ENCODE measurements around the gene RIMKLB. TPM values are rescaled to one million over a fixed set of nuclear protein-coding genes. Genes with fewer than 3 reads are reported as not detected.

RIMKLB gene
- total RNA-seq, 6 donors from 2014 or later, result 25.2 to 103 (median 40.1) TPM

GRCh38 chr12:8829125-8829518 is 131.3 kb downstream of the RIMKLB start:
- ATAC-seq (ENCODE audit: low FRiP score in 2 of 2), result no peak

GRCh38 chr12:8829621-8830020 is 131.8 kb downstream of the RIMKLB start:
- WGBS, 2 donors, result 91 to 96% methylated on average over 7 of the region's 7 CpGs
- H3K27me3 ChIP-seq, result no peaks in the 10 kb centered on the region
- no peak overlapping the region for H3K4me3 ChIP-seq
- no peaks in the 10 kb centered on the region for H3K36me3 ChIP-seq
- H3K27ac ChIP-seq, result no peak overlapping the region
- no peaks in the 10 kb centered on the region for H3K4me1 ChIP-seq
- TF ChIP-seq EP300 (IDR thresholded peaks at IDR 0.05) (no peak), POLR2A (IDR thresholded peaks at IDR 0.05) (no peak), POLR2AphosphoS5 (IDR thresholded peaks at IDR 0.05) (no peak), CTCF (IDR thresholded peaks at IDR 0.05) (no peak)
- ATAC-seq (ENCODE audit: low FRiP score in 2 of 2) (no peak), DNase-seq (no peak)
- H3K9me3 ChIP-seq, result no peaks in the 10 kb centered on the region

More at GRCh38 chr12:8829125-8829518, 131.3 kb downstream of the RIMKLB start:
- no peaks in the 10 kb centered on the region for H3K4me1 ChIP-seq
- no peaks in the 10 kb centered on the region for H3K9me3 ChIP-seq
- H3K27me3 ChIP-seq, result no peaks in the 10 kb centered on the region
- no peaks in the 10 kb centered on the region for H3K36me3 ChIP-seq
- WGBS, 2 donors, result 73 to 88% methylated on average over 5 of the region's 5 CpGs
- TF ChIP-seq EP300 (IDR thresholded peaks at IDR 0.05), result no peak
- no peak for TF ChIP-seq POLR2AphosphoS5 (IDR thresholded peaks at IDR 0.05)
- no peak for TF ChIP-seq CTCF (IDR thresholded peaks at IDR 0.05)
- TF ChIP-seq POLR2A (IDR thresholded peaks at IDR 0.05), result no peak
- H3K4me3 ChIP-seq, result no peak overlapping the region
- no peak for DNase-seq
- no peak overlapping the region for H3K27ac ChIP-seq

- no peaks in the 10 kb centered on the region for H3K4me1 ChIP-seq
- no peaks in the 10 kb centered on the region for H3K9me3 ChIP-seq
- 88 to 91% methylated on average over 9 of the region's 9 CpGs for WGBS, 2 donors
- H3K4me3 ChIP-seq, result no peak overlapping the region
- no peak for TF ChIP-seq POLR2AphosphoS5 (IDR thresholded peaks at IDR 0.05)
- no peak for TF ChIP-seq EP300 (IDR thresholded peaks at IDR 0.05)
- ATAC-seq (ENCODE audit: low FRiP score in 2 of 2) (no peak), DNase-seq (no peak)
- no peak overlapping the region for H3K27ac ChIP-seq
- no peaks in the 10 kb centered on the region for H3K36me3 ChIP-seq
- H3K27me3 ChIP-seq, result no peaks in the 10 kb centered on the region
Measured at GRCh38 chr12:8831116-8831515, 133.3 kb downstream of the RIMKLB start.

- no peak for ATAC-seq (ENCODE audit: low FRiP score in 2 of 2)
- H3K27ac ChIP-seq, result no peak overlapping the region
- H3K36me3 ChIP-seq, result no peaks in the 10 kb centered on the region
- no peaks in the 10 kb centered on the region for H3K4me1 ChIP-seq
- H3K9me3 ChIP-seq, result no peaks in the 10 kb centered on the region
- H3K27me3 ChIP-seq, result no peaks in the 10 kb centered on the region
- no peak for DNase-seq
- TF ChIP-seq EP300 (IDR thresholded peaks at IDR 0.05), result no peak
- TF ChIP-seq CTCF (IDR thresholded peaks at IDR 0.05), result no peak
- TF ChIP-seq POLR2AphosphoS5 (IDR thresholded peaks at IDR 0.05), result no peak
- TF ChIP-seq POLR2A (IDR thresholded peaks at IDR 0.05), result no peak
- WGBS, 2 donors, result 78 to 87% methylated on average over 6 of the region's 6 CpGs
- no peak overlapping the region for H3K4me3 ChIP-seq
Measured at GRCh38 chr12:8832500-8832899, 134.7 kb downstream of the RIMKLB start.

Other genes with a start within 250 kb of the RIMKLB start
- under 1 TPM in 4 of 6 donors, not detected in 2; 0.49 to 0.98 (median 0.77) TPM for gene CLEC6A, start 242.0 kb upstream of the RIMKLB start, total RNA-seq
- gene CLEC4D, start 184.5 kb upstream of the RIMKLB start, total RNA-seq, result 1 to 10 TPM in 5 of 6 donors, not detected in 1; 1.2 to 4.0 (median 3.2) TPM
- 10 to 100 TPM in 5 of 6 donors, 1 to 10 TPM in 1; 3.0 to 30.8 (median 16.3) TPM for gene CLEC4E, start 157.1 kb upstream of the RIMKLB start, total RNA-seq
- gene AICDA, start 85.1 kb upstream of the RIMKLB start, total RNA-seq, result 1 to 10 TPM in 1 of 6 donors, under 1 TPM in 1, not detected in 4; 0.74 to 1.3 TPM
- gene MFAP5, start 35.2 kb upstream of the RIMKLB start, total RNA-seq, result 100 to 1,000 TPM in 1 of 6 donors, 10 to 100 TPM in 1, 1 to 10 TPM in 4; 2.1 to 102 (median 8.5) TPM
- under 1 TPM in 2 of 6 donors, not detected in 4; 0.13 to 0.15 TPM for gene A2ML1, start 124.6 kb downstream of the RIMKLB start, total RNA-seq
- 10 to 100 TPM; 23.2 to 60.8 (median 32.1) TPM for gene PHC1, start 216.5 kb downstream of the RIMKLB start, total RNA-seq

Data from upper lobe of left lung (tissue), 6 donors.